Stomach (tissue), 9 donors: Measurements from ENCODE around the gene CKAP5. TPM values are rescaled to one million over a fixed set of nuclear protein-coding genes. Genes with fewer than 3 reads are reported as not detected.

Experiments
- DNase-seq, 2 donors: peaks; one replicate each; pipeline versions ENCODE4 v3.0.0 to v3.0.0-alpha.2; 2013 to 2019
- H3K27ac ChIP-seq, 5 donors: fragments of 200-600 bp in 4 of 5; sonication (generic) in 4 of 5; one replicate each; pipeline ENCODE4 v1.5.1; 2013 to 2019; ENCODE audit warnings: mild to moderate bottlenecking in 1 of 5, moderate library complexity in 1 of 5
- H3K27me3 ChIP-seq, 3 donors: fragments of 200-600 bp; sonication (generic); one replicate each; pipeline ENCODE4 v1.5.1; 2017 to 2019; ENCODE audit warnings: mixed run types in 1 of 3
- H3K36me3 ChIP-seq, 4 donors: fragments of 200-600 bp; sonication (generic); 1 replicate in 3 of 4; 2 replicates in 1 of 4; pipeline ENCODE4 v1.5.1; 2016 to 2019
- H3K4me1 ChIP-seq, 4 donors: fragments of 200-600 bp; sonication (generic); one replicate each; pipeline ENCODE4 v1.5.1; 2016 to 2019
- H3K4me3 ChIP-seq, 4 donors: fragments of 200-600 bp; sonication (generic) in 3 of 4; one replicate each; pipeline ENCODE4 v1.5.1; 2016 to 2019; ENCODE audit warnings: mild to moderate bottlenecking in 1 of 4
- H3K9me3 ChIP-seq, 4 donors: fragments of 200-600 bp; sonication (generic); one replicate each; pipeline ENCODE4 v1.5.1; 2016 to 2019
- CTCF ChIP-seq, 7 experiments: fragments of 450-650 bp in 4 of 7; fragments of 200-600 bp in 3 of 7; sonication (generic) in 3 of 7; IDR thresholded peaks; one replicate each; pipeline ENCODE4 v1.5.1; 2016 to 2019; ENCODE audit warnings: antibody characterized with exemption in 7 of 7, control low read depth in 2 of 7, mild to moderate bottlenecking in 1 of 7
- EP300 ChIP-seq: sonication (generic); formaldehyde crosslinking; IDR thresholded peaks from one replicate; pipeline ENCODE4 v1.6.1; 2017; ENCODE audit warnings: antibody characterized with exemption
- POLR2A ChIP-seq, 4 donors: fragments of 450-650 bp; IDR thresholded peaks; one replicate each; pipeline ENCODE4 v1.6.1; 2016; ENCODE audit warnings: antibody characterized with exemption in 4 of 4, control low read depth in 2 of 4, mild to moderate bottlenecking in 1 of 4, moderate library complexity in 1 of 4
- POLR2AphosphoS5 ChIP-seq, 3 donors: sonication (generic); formaldehyde crosslinking; IDR thresholded peaks; one replicate each; pipeline ENCODE4 v1.6.1; 2016; ENCODE audit warnings: antibody characterized with exemption in 3 of 3
- WGBS, 5 donors: extraction: QIAGEN DNeasy Blood & Tissue Kit in 3 of 5; methylation state at CpG; one replicate each; pipeline versions ENCODE4 v1.1.5 to v1.1.7; 2013 to 2018; 5-methylcytosine and 5-hydroxymethylcytosine counted together
- intact Hi-C: fragments of 100-400 bp; cut with DNase I; formaldehyde crosslinking; loops from one replicate; pipeline ENCODE4 v1.15.1; 2023; ENCODE audit warnings: low total_unique reads
- polyA plus RNA-seq, 3 donors: library from polyadenylated mRNA; stranded (reverse); fragments of 200-250 nt; gene quantifications; one replicate each; pipeline ENCODE4 v1.2.3, GENCODE V29; 2013
- total RNA-seq, 5 donors: library from RNA; depleted of rRNA; stranded (reverse); fragments of >200 nt; gene quantifications; one replicate each; pipeline versions ENCODE4 v1.1.0 to v1.2.3, GENCODE V29; 2014 to 2016
- donor health status: healthy with polysubstance abuse.
- donor health status: Bipolar disorder and iron deficiency.
- donor health status: healthy.

The CKAP5 gene
- total and polyA plus RNA-seq, 8 donors, result 7.3 to 327 (median 45.8) TPM

GRCh38 chr11:46733234-46733633 lies 112.8 kb downstream of the CKAP5 start:
- no peak for DNase-seq
- 77 to 90% (median 89%) methylated on average over 1 of the region's 1 CpG for WGBS, 5 donors
- H3K27ac ChIP-seq, result no peak overlapping the region
- no peak overlapping the region for H3K4me3 ChIP-seq
- no peaks in the 10 kb centered on the region for H3K36me3 ChIP-seq
- no peaks in the 10 kb centered on the region for H3K27me3 ChIP-seq
- no peaks in the 10 kb centered on the region for H3K9me3 ChIP-seq
- intact Hi-C loops, result no loop called here
- no peak for TF ChIP-seq POLR2AphosphoS5 (IDR thresholded peaks at IDR 0.05)
- no peak for TF ChIP-seq CTCF (IDR thresholded peaks at IDR 0.05)
- no peak for TF ChIP-seq EP300
- TF ChIP-seq POLR2A (IDR thresholded peaks at IDR 0.05), result no peak
- no peaks in the 10 kb centered on the region for H3K4me1 ChIP-seq

GRCh38 chr11:46731545-46731944 lies 114.5 kb downstream of the CKAP5 start:
- WGBS, 5 donors, result 86 to 96% (median 91%) methylated on average over 4 of the region's 4 CpGs
- Histone ChIP-seq H3K27me3 (no peaks in the 10 kb centered on the region), H3K9me3 (no peaks in the 10 kb centered on the region), H3K36me3 (no peaks in the 10 kb centered on the region), H3K4me3 (no peak overlapping the region), H3K27ac (no peak overlapping the region), H3K4me1 (no peaks in the 10 kb centered on the region)
- no peak for DNase-seq
- no peak for TF ChIP-seq POLR2A (IDR thresholded peaks at IDR 0.05)
- no peak for TF ChIP-seq CTCF (IDR thresholded peaks at IDR 0.05)
- TF ChIP-seq EP300, result no peak
- TF ChIP-seq POLR2AphosphoS5 (IDR thresholded peaks at IDR 0.05), result no peak
- intact Hi-C loops, result no loop called here

DNA sequence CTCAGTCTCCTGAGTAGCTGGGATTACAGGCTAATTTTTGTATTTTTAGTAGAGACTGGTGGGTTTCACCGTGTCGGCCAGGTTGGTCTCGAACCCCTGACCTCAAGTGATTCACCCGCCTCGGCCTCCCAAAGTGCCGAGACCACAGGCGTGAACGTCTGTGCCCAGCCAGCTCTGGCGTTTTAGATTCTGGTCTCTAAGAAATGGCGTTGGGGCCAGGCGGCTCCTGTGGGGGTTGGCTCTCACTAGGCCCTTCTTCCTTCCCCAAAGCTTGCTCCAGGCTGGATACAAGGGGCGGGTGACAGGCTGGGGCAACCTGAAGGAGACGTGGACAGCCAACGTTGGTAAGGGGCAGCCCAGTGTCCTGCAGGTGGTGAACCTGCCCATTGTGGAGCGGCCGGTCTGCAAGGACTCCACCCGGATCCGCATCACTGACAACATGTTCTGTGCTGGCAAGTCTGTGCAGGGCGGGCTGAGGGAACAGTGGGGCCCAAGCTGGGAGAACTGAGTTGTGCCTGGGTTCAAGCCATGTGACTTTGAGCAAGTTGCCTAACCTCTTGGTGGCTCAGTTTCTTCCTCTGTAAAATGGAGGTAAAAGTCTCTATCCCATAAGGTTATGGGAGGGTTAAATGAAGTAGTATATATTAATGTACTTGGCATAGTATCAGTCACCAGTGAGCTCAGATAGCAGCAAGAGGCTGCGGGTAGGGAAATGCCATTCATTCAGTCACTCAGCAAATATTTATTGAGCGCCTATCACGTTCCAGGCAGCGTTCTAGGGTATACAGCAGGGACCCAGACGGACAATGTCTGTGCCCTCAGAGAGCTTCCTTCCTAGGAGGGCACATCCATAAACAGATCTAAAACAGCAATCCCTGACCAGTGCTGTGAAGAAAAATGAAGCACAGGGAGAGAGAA lies 116.7 kb downstream of the CKAP5 start:
- Histone ChIP-seq H3K27ac (no peak overlapping the region), H3K36me3 (no peaks in the 10 kb centered on the region), H3K4me1 (no peaks in the 10 kb centered on the region), H3K9me3 (no peaks in the 10 kb centered on the region), H3K4me3 (no peak overlapping the region), H3K27me3 (no peaks in the 10 kb centered on the region)
- WGBS, 5 donors, result 73 to 81% (median 78%) methylated on average over 23 to 24 of the region's 24 CpGs
- no peak for TF ChIP-seq POLR2AphosphoS5 (IDR thresholded peaks at IDR 0.05)
- TF ChIP-seq EP300, result no peak
- TF ChIP-seq POLR2A (IDR thresholded peaks at IDR 0.05), result no peak
- no peak for TF ChIP-seq CTCF (IDR thresholded peaks at IDR 0.05)
- no peak for DNase-seq
- intact Hi-C loops, result no loop called here

DNA sequence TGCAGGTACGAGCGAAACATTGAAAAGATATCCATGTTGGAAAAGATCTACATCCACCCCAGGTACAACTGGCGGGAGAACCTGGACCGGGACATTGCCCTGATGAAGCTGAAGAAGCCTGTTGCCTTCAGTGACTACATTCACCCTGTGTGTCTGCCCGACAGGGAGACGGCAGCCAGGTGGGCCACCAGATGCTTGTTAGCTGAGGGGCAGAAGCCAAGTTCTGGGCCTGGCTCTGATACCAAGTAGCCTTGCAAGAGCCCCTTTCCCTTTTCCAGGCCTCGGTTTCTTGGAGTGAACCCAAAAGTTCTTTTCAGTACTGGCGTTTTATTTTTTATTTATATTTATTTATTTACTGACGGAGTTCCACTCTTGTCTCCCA lies 117.4 kb downstream of the CKAP5 start:
- 82 to 89% (median 86%) methylated on average over 9 of the region's 9 CpGs for WGBS, 5 donors
- Histone ChIP-seq H3K4me1 (no peaks in the 10 kb centered on the region), H3K36me3 (no peaks in the 10 kb centered on the region), H3K27ac (no peak overlapping the region), H3K4me3 (no peak overlapping the region), H3K9me3 (no peaks in the 10 kb centered on the region), H3K27me3 (no peaks in the 10 kb centered on the region)
- TF ChIP-seq POLR2A (IDR thresholded peaks at IDR 0.05), result no peak
- no peak for TF ChIP-seq EP300
- TF ChIP-seq CTCF (IDR thresholded peaks at IDR 0.05), result no peak
- no peak for TF ChIP-seq POLR2AphosphoS5 (IDR thresholded peaks at IDR 0.05)
- intact Hi-C loops, result no loop called here
- DNase-seq, result no peak
